K562 (cell line): ENCODE data around the gene ZNF821. TPM values are rescaled to one million over a fixed set of nuclear protein-coding genes. Genes with fewer than 3 reads are reported as not detected.

Source experiments
- AFF1 ChIP-seq, 2 experiments: fragments of 450-650 bp; IDR thresholded peaks; 2 replicates each; pipeline ENCODE4 v1.6.1; 2018; ENCODE audit warnings: mild to moderate bottlenecking in 2 of 2, low read depth in 1 of 2; ENCODE audit not compliant: partially characterized antibody in 2 of 2
- CBX8 ChIP-seq: fragments of 200-600 bp; sonication (generic); IDR thresholded peaks from 2 replicates; pipeline ENCODE4 v1.6.1; 2012; ENCODE audit warnings: borderline replicate concordance, mixed run types, low read depth, mild to moderate bottlenecking, moderate library complexity, mixed read lengths, low read length, control low read depth, inconsistent platforms; ENCODE audit not compliant: poor library complexity, severe bottlenecking; ENCODE audit errors: extremely low read depth
- COPS2 ChIP-seq: fragments of 450-650 bp; conservative IDR thresholded peaks from 2 replicates; pipeline ENCODE4 v1.6.1; 2016; ENCODE audit warnings: mild to moderate bottlenecking, moderate library complexity
- CREB3 ChIP-seq: fragments of 450-650 bp; conservative IDR thresholded peaks from 2 replicates; pipeline ENCODE4 v1.6.1; 2016; ENCODE audit warnings: missing genetic modification characterization, low read depth, mild to moderate bottlenecking, missing compliant biosample characterization, moderate library complexity
- CTCFL ChIP-seq: IDR thresholded peaks from 2 replicates; pipeline ENCODE4 v1.6.1; 2011; ENCODE audit warnings: borderline replicate concordance, low read depth, mild to moderate bottlenecking, moderate library complexity, low read length; ENCODE audit not compliant: insufficient read depth, poor library complexity, severe bottlenecking
- FOXJ2 ChIP-seq: fragments of 200-800 bp; sonication (Bioruptor generic); IDR thresholded peaks from 2 replicates; pipeline ENCODE4 v1.6.1; 2016; ENCODE audit warnings: missing genetic modification characterization, missing compliant biosample characterization
- GTF2B ChIP-seq: IDR thresholded peaks from 2 replicates; pipeline ENCODE4 v1.6.1; 2011; ENCODE audit not compliant: insufficient read length; ENCODE audit errors: extremely low read depth
- HMGN3 ChIP-seq: IDR thresholded peaks from 2 replicates; pipeline ENCODE4 v1.6.1; 2011; ENCODE audit warnings: borderline replicate concordance, low read depth, mild to moderate bottlenecking, mixed read lengths, low read length; ENCODE audit not compliant: insufficient read length; ENCODE audit errors: extremely low read depth
- KDM1A ChIP-seq, 2 experiments: fragments of 450-650 bp; IDR thresholded peaks; 2 replicates each; pipeline ENCODE4 v1.6.1; 2016; ENCODE audit warnings: mild to moderate bottlenecking in 2 of 2
- NBN ChIP-seq: fragments of 450-650 bp; IDR thresholded peaks from 2 replicates; pipeline ENCODE4 v1.6.1; 2016; ENCODE audit warnings: low read depth, mild to moderate bottlenecking
- RAD21 ChIP-seq, 2 experiments: fragments of 250-450 bp in 1 of 2; fragments of 450-650 bp in 1 of 2; sonication (Bioruptor Pico) in 1 of 2; formaldehyde crosslinking in 1 of 2; IDR thresholded peaks in 1 of 2; conservative IDR thresholded peaks in 1 of 2; 2 replicates each; pipeline versions ENCODE4 v1.4.0 to v1.8.0; 2020 to 2022; ENCODE audit warnings: mild to moderate bottlenecking in 2 of 2, moderate library complexity in 1 of 2
- SRSF1 ChIP-seq: fragments of 200-400 bp; formaldehyde crosslinking; IDR thresholded peaks from 2 replicates; pipeline ENCODE4 v1.6.1; 2017; ENCODE audit warnings: mild to moderate bottlenecking, low read depth, low read length, moderate library complexity
- TBP ChIP-seq: optimal IDR thresholded peaks from 2 replicates; pipeline ENCODE3; 2011; ENCODE audit warnings: low read depth, low read length, improper control_type of control experiment
- ZNF197 ChIP-seq: fragments of 200-800 bp; sonication (Bioruptor generic); IDR thresholded peaks from 2 replicates; pipeline ENCODE4 v1.6.1; 2016; ENCODE audit warnings: low read depth, missing genetic modification characterization, missing compliant biosample characterization
- ZNF444 ChIP-seq: fragments of 250-450 bp; sonication (Bioruptor Pico); IDR thresholded peaks from 2 replicates; pipeline ENCODE4 v1.4.0; 2020; ENCODE audit warnings: mild to moderate bottlenecking, moderate library complexity
- ZNF778 ChIP-seq: fragments of 450-650 bp; formaldehyde crosslinking; IDR thresholded peaks from 2 replicates; pipeline ENCODE4 v1.4.0; 2020; ENCODE audit warnings: mild to moderate bottlenecking, moderate library complexity
- polyA plus RNA-seq, 8 experiments: library from polyadenylated mRNA; depleted of rRNA in 4 of 8; stranded (reverse) in 5 of 8; unstranded in 3 of 8; fragments of >200 nt; fragmentation: Nextera tagmentation in 2 of 8; fragmentation: Illumina TruSeq in 1 of 8; extraction: Ambion mirVana in 2 of 8; extraction: Trizol in 1 of 8; gene quantifications; 2 replicates each; pipeline versions ENCODE4 v1.2.1 to v1.2.3, GENCODE V29; 2011 to 2014; ENCODE audit warnings: inconsistent platforms in 1 of 8, missing spikeins in 1 of 8
- total RNA-seq, 7 experiments: library from RNA; depleted of rRNA in 6 of 7; stranded (reverse); fragments of >200 nt in 6 of 7; fragmentation: Illumina TruSeq in 2 of 7; extraction: Trizol in 2 of 7; gene quantifications; 2 replicates each; pipeline versions ENCODE4 v1.2.1 to v1.2.3, GENCODE V29; 2011 to 2021; ENCODE audit warnings: low replicate concordance in 1 of 7

Gene ZNF821
- total and polyA plus RNA-seq, 9 of the 15 experiments (the other 6 are each of a cell fraction or from before 2014, with no cell fraction given): 0.38 to 5.6 (median 3.6) TPM

GRCh38 chr16:71883849-71884638 is at the start of gene ZNF821 (continued):
- TF ChIP-seq SRSF1 (no peak), HMGN3 (peak; percentile 42), ZNF778 (CRISPR knock-in tag) (no peak), KDM1A (IDR thresholded peaks at IDR 0.05) (peak in 1 of 2 experiments; percentile 81; a peak in 1 of 4 replicates), AFF1 (IDR thresholded peaks at IDR 0.05; ENCODE audit: low read depth in 1 of 2, partially characterized antibody in 2 of 2) (peak in 1 of 2 experiments; percentile 53), CBX8 (no peak), FOXJ2 (0 out of 2 replicates have a peak, but pooled peaks have one; percentile 71), COPS2 (no peak), CREB3 (tag) (peak; percentile 73; the same call in 1 of the 2 replicates), ZNF197 (CRISPR knock-in tag) (peak; percentile 83), CTCFL (peak; percentile 73), NBN (peak; percentile 69; the same call in 1 of the 2 replicates), GTF2B (no peak), ZNF444 (CRISPR knock-in tag) (peak; percentile 99), TBP (peak; percentile 21), RAD21 (CRISPR knock-in tag; conservative IDR thresholded peaks at IDR 0.05 in 1 of 2, IDR thresholded peaks at IDR 0.05 in 1 of 2) (peak; percentile 25 to 54)
